A549 treated with Mapracorat at 1 μM for 4 hours (cell line): ENCODE results near the gene ZBBX. TPM values are rescaled to one million over a fixed set of nuclear protein-coding genes. Genes with fewer than 3 reads are reported as not detected.

Source experiments
- total RNA-seq: library from RNA; stranded (reverse); fragments of 200-300 nt; extraction: Qiagen RNA extraction; gene quantifications from 5 replicates; pipeline ENCODE4 v1.2.3, GENCODE V29; 2022

Gene ZBBX, protein sequence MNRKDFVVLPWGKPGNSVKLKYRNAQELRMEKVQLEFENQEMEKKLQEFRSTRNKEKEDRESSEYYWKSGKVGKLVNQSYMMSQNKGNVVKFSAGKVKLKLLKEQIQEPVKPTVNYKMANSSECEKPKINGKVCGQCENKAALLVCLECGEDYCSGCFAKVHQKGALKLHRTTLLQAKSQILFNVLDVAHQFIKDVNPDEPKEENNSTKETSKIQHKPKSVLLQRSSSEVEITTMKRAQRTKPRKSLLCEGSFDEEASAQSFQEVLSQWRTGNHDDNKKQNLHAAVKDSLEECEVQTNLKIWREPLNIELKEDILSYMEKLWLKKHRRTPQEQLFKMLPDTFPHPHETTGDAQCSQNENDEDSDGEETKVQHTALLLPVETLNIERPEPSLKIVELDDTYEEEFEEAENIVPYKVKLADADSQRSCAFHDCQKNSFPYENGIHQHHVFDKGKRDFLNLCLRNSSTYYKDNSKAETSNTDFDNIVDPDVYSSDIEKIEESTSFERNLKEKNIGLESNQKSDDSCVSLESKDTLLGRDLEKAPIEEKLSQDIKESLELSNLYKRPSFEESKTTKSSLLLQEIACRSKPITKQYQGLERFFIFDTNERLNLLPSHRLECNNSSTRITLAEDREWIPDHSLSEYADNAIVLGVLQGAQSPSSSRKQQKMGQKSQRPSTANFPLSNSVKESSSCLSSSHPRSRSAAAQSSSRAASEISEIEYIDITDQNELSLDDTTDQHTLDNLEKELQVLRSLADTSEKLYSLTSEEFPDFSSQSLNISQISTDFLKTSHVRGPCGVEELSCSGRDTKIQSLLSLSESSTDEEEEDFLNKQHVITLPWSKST
- total RNA-seq, result not detected in 5 replicates

GRCh38 chr3:167380004-167380689, at the start of gene ZBBX:
Gene ZBBX, minus strand, starts transcription at chr3:167380297. Its CDS starts 7,396 bp downstream, at chr3:167372901.

Other genes starting within 250 kb of the ZBBX start
- not detected in 5 replicates for gene SERPINI2, start 93.7 kb upstream of the ZBBX start, total RNA-seq